GM12873 (cell line): ENCODE measurements around the gene MATN4.

ENCODE experiments used
- TF ChIP-seq, protein P1 (sequence below): IDR thresholded peaks from 2 replicates; pipeline ENCODE4 v1.5.1; 2012; ENCODE audit warnings: low read depth, mild to moderate bottlenecking, moderate library complexity, low read length, control low read depth; ENCODE audit not compliant: insufficient read depth; ENCODE audit errors: missing control alignments

MATN4 gene

GRCh38 chr20:45291526-45291925, 16.6 kb downstream of the MATN4 start:
- TF ChIP-seq, protein P1, sequence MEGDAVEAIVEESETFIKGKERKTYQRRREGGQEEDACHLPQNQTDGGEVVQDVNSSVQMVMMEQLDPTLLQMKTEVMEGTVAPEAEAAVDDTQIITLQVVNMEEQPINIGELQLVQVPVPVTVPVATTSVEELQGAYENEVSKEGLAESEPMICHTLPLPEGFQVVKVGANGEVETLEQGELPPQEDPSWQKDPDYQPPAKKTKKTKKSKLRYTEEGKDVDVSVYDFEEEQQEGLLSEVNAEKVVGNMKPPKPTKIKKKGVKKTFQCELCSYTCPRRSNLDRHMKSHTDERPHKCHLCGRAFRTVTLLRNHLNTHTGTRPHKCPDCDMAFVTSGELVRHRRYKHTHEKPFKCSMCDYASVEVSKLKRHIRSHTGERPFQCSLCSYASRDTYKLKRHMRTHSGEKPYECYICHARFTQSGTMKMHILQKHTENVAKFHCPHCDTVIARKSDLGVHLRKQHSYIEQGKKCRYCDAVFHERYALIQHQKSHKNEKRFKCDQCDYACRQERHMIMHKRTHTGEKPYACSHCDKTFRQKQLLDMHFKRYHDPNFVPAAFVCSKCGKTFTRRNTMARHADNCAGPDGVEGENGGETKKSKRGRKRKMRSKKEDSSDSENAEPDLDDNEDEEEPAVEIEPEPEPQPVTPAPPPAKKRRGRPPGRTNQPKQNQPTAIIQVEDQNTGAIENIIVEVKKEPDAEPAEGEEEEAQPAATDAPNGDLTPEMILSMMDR: no peak

- TF ChIP-seq, protein P1: peak; percentile 87
These were observed 17.3 kb downstream of the MATN4 start for GRCh38 chr20:45290677-45291355.

DNA sequence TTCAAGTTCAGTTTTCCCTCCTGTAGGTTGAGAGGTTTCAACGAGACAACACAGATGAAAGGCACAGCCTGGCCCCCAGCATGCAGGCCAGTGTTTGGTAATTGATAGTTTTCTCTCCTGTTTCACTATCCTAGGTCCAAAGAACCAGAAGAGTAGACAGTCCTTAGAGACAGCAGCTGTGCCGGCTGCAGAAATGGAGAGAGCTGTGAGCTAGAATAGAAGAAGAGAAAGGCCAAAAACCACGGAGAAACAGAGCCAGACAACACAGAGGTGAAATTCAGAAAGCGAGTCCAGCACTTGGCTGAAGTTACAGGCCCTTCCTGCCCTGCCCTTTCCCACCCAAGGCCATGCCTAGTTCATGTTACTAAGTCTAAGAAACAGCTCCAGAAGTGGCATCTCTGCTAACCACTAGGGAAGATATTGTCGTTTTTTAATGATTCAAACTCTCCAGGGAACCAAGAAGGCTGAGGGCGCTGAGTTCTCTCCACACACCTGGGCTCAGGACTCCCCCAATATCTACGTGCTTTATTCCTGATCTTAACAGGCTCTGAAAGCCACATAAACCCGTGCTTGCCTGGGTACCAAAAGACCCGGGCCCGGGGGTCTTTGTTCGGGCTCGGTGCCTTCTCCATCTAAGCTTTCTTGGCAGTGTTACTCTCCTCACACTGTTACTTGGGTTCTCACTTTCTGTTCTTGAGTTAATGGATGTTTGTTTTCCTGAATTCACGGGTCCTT, 18.0 kb downstream of the MATN4 start:
- TF ChIP-seq, protein P1: peak; percentile 2

GRCh38 chr20:45288860-45289259, 19.2 kb downstream of the MATN4 start:
- TF ChIP-seq, protein P1: no peak

GRCh38 chr20:45288376-45288775, 19.7 kb downstream of the MATN4 start:
- TF ChIP-seq, protein P1: no peak

GRCh38 chr20:45283551-45284057, 24.5 kb downstream of the MATN4 start:
- TF ChIP-seq, protein P1: no peak
